WERI-Rb-1 (cell line): ENCODE results near the gene CELSR1.

ENCODE experiments used
- DNase-seq: peaks from one replicate; pipeline ENCODE4 v3.0.0-alpha.2; 2020
- H3K27ac ChIP-seq: fragments of 250-450 bp; sonication (Bioruptor Pico); 2 replicates; pipeline ENCODE4 v1.5.1; 2020; ENCODE audit warnings: mild to moderate bottlenecking, moderate library complexity
- H3K27me3 ChIP-seq: fragments of 250-450 bp; sonication (Bioruptor Pico); 2 replicates; pipeline ENCODE4 v1.5.1; 2021; ENCODE audit warnings: mild to moderate bottlenecking, low read depth, moderate library complexity; ENCODE audit not compliant: insufficient read depth, severe bottlenecking
- H3K36me3 ChIP-seq: fragments of 250-450 bp; sonication (Bioruptor Pico); 2 replicates; pipeline ENCODE4 v1.5.1; 2020; ENCODE audit warnings: mild to moderate bottlenecking, moderate library complexity
- H3K4me3 ChIP-seq: 2 replicates; pipeline ENCODE4 v1.5.1; 2011; ENCODE audit warnings: low read depth, mild to moderate bottlenecking, control low read depth, low read length
- H3K9me3 ChIP-seq: fragments of 250-450 bp; sonication (Bioruptor Pico); 2 replicates; pipeline ENCODE4 v1.5.1; 2021; ENCODE audit warnings: mild to moderate bottlenecking, moderate library complexity; ENCODE audit not compliant: severe bottlenecking
- TF ChIP-seq, protein P1 (sequence below): IDR thresholded peaks from 2 replicates; pipeline ENCODE4 v1.5.1; 2011; ENCODE audit warnings: low read depth, mild to moderate bottlenecking, control low read depth, inconsistent platforms, low read length

CELSR1 gene

DNA sequence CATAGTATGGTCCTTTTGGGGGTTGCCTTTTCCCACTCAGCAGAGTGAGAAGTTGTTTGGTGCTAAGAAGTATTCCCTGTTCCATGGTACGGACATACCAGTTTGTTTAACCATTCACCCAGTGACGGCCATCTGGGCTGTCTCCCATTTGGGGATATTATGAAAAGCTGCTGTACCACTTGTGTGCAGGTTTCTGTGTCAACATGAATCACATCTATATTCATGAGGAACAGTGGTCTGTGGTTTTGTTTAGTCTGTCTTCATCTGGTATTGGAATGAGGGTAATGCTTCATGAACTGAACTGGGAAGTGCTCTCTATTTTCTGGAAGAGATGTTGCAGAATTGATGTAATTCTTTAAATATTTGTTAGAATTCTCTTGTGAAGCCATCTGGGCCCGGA, 112.4 kb downstream of the CELSR1 start:
- H3K27ac ChIP-seq: no peak overlapping the region
- peaks cover 2% of the 10 kb centered on the region for H3K9me3 ChIP-seq
- no peak for DNase-seq
- no peaks in the 10 kb centered on the region for H3K36me3 ChIP-seq
- no peaks in the 10 kb centered on the region for H3K27me3 ChIP-seq
- H3K4me3 ChIP-seq: no peak overlapping the region
- TF ChIP-seq, protein P1, sequence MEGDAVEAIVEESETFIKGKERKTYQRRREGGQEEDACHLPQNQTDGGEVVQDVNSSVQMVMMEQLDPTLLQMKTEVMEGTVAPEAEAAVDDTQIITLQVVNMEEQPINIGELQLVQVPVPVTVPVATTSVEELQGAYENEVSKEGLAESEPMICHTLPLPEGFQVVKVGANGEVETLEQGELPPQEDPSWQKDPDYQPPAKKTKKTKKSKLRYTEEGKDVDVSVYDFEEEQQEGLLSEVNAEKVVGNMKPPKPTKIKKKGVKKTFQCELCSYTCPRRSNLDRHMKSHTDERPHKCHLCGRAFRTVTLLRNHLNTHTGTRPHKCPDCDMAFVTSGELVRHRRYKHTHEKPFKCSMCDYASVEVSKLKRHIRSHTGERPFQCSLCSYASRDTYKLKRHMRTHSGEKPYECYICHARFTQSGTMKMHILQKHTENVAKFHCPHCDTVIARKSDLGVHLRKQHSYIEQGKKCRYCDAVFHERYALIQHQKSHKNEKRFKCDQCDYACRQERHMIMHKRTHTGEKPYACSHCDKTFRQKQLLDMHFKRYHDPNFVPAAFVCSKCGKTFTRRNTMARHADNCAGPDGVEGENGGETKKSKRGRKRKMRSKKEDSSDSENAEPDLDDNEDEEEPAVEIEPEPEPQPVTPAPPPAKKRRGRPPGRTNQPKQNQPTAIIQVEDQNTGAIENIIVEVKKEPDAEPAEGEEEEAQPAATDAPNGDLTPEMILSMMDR: no peak

DNA sequence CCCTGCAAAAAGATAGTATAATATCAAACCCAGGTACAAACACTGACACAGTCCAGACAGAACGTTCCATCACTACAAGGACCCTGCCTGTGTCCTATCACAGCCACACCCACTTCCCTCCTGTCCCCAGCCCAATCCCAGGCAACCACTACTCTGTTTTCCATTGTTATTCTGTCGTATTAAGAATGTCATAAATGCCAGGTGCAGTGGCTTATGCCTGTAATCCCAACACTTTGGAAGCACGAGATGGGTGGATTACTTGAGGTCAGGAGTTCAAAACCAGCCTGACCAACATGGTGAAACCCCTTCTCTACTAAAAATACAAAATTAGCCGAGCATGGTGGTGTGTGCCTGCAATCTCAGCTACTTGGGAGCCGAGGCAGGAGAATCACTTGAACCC, 112.9 kb downstream of the CELSR1 start:
- TF ChIP-seq, protein P1: no peak
- no peak for DNase-seq
- no peak overlapping the region for H3K4me3 ChIP-seq

DNA sequence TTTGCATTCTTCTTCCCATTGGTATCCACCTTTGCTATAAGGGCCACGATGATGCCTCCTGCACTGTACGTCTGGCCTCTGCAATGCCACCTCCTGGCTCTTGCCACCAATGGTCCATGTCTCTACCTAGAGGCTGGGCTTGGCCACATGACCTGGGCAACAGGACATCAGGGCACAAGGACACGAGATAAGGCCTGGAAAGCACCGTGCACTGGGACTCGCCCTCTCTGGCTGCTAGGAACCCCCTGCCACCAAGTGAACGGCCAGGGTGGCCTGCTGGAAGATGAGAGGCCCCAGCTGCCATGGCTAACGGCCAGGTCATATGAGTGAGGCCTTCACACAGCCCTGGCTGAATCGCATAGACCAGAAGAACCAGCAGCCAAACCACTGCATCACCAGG, 114.5 kb downstream of the CELSR1 start:
- Histone ChIP-seq H3K4me3 (no peak overlapping the region), H3K36me3 (no peaks in the 10 kb centered on the region), H3K27me3 (no peaks in the 10 kb centered on the region), H3K9me3 (peaks cover 2% of the 10 kb centered on the region), H3K27ac (no peak overlapping the region)
- TF ChIP-seq, protein P1: no peak
- DNase-seq: no peak

More for the DNA sequence above, 112.9 kb downstream of the CELSR1 start:
- no peaks in the 10 kb centered on the region for H3K36me3 ChIP-seq
- no peak overlapping the region for H3K27ac ChIP-seq
- peaks cover 2% of the 10 kb centered on the region for H3K9me3 ChIP-seq
- H3K27me3 ChIP-seq: no peaks in the 10 kb centered on the region

DNA sequence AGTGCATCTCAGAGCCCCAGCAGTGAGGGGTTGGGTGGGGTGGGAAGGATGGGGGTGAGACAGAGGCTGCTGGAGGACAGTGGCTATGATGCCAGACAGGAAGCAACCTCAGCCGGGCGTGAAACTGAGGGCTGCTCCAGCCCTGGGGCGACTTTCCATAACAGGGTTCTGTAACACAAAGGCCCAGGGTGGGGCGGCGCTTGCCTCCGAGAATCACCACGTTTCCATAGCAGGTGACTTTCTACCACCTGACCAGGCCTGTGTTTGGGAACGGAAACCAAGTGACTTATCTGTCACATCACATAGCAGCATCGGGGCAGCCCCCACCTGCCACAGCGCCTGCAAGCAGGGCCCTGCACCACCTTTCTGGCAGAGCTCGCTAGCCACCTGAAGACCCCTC, 116.2 kb downstream of the CELSR1 start:
- H3K36me3 ChIP-seq: no peaks in the 10 kb centered on the region
- H3K27ac ChIP-seq: no peak overlapping the region
- no peak for DNase-seq
- TF ChIP-seq, protein P1: no peak
- H3K4me3 ChIP-seq: no peak overlapping the region
- H3K27me3 ChIP-seq: no peaks in the 10 kb centered on the region
- peaks cover 1% of the 10 kb centered on the region for H3K9me3 ChIP-seq

DNA sequence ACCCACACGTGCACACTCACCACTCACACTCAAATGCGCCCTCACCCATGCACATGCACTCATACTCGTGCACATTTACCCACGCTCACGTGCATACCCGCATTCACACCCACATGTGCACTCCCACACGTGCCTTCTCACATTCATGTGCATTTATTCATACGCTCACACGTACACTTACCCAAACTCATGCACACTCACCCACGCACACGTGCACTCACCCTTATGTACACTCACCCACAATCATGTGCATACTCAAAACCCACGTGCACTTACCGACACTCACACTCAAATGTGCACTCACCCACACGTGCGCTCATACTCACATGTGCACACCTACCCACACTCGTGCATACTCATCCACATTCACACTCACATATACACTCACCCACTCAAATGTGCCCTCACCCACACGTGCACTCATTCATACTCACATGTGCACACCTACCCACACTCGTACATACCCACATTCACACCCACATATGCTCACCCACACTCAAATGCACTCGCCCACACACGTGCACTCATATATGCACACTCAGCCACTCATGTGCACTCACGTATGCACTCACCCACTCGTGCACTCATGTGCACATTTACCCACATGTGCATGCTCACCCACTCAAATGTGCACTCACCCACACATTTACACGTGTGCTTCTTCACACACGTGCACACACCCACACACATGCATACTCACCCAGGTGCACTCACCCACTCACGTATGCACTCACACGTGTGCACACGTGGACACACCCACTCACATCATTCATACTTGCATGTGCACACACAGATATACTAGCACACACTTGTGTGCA, 117.5 kb downstream of the CELSR1 start:
- Histone ChIP-seq H3K4me3 (no peak overlapping the region), H3K36me3 (no peaks in the 10 kb centered on the region), H3K9me3 (no peaks in the 10 kb centered on the region), H3K27me3 (no peaks in the 10 kb centered on the region), H3K27ac (no peak overlapping the region)
- DNase-seq: no peak
- TF ChIP-seq, protein P1: no peak

DNA sequence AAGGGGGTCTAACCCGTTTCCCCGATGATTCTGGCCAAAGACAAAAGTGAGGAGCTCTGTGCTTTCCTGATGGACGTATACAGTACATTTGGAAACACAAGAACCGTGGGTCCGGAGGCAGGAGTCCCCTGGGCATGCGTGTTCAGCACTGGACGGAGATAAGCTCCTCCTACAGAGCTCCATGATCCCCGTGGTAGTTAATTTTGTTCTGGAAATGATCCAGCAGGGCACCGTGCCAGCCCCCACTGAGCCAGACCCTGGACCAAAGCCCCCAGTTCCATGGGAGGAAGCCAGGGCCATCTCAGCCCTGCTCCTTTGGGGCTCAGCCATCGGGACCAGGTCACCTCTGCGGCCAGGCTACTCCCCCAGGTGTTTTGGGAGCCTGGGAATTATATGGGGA, 118.6 kb downstream of the CELSR1 start:
- Histone ChIP-seq H3K4me3 (no peak overlapping the region), H3K27me3 (no peaks in the 10 kb centered on the region), H3K36me3 (no peaks in the 10 kb centered on the region), H3K27ac (no peak overlapping the region), H3K9me3 (no peaks in the 10 kb centered on the region)
- TF ChIP-seq, protein P1: no peak
- no peak for DNase-seq
